ENCODE results near the gene TEKT2.
A peak's percentile ranks its signal among the peaks of the same experiment; 100 is the strongest.

The TEKT2 gene

DNA sequence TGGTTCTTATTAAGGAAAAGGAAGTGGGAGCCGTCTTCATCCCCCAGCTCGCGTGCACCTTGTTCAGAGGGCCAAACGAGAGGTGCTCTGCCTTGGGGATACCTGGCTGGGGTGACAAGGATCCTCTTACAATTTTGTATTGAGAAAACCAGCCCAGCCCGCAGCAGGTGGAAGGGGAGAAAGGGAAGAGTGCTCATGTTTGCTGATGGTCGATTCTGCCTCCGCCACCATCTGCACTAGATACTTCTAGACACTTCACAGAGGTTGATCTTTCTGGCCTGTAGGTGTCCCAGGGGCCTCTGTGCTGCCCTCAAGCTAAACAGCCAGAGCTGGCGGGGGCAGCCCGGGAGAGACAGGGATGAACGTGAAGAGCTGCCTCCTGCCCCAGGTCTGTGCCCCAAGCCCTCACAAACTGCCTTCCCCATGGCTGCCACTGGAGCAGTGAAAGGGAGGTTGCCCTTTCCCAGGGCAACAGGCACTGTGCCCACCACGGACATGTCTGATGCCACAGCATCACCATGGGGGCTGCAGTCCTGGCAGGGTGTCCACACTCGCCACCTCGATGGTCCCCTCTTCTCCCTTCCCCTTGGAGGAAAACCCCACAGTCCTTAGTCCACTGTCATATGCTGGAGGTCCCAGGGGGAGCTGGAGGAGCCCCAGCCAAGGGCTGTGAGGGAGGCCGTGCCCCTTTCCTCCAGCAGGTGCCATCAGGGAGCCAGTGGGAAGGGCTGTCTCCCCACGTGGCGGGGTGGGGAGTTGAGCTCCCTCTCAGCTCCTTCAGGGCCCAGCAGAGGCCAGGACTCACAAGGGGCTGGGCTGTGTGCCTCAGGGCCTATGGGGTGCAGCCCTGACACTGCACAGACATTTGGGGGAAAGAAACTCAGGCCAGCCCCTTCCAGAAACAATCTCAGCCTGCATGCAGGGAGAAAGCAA, 12.9 kb downstream of the TEKT2 start:
- TF ChIP-seq, protein P1, sequence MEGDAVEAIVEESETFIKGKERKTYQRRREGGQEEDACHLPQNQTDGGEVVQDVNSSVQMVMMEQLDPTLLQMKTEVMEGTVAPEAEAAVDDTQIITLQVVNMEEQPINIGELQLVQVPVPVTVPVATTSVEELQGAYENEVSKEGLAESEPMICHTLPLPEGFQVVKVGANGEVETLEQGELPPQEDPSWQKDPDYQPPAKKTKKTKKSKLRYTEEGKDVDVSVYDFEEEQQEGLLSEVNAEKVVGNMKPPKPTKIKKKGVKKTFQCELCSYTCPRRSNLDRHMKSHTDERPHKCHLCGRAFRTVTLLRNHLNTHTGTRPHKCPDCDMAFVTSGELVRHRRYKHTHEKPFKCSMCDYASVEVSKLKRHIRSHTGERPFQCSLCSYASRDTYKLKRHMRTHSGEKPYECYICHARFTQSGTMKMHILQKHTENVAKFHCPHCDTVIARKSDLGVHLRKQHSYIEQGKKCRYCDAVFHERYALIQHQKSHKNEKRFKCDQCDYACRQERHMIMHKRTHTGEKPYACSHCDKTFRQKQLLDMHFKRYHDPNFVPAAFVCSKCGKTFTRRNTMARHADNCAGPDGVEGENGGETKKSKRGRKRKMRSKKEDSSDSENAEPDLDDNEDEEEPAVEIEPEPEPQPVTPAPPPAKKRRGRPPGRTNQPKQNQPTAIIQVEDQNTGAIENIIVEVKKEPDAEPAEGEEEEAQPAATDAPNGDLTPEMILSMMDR (conservative IDR thresholded peaks at IDR 0.05), result no peak; the same call in 1 of the 2 replicates
- no peak for TF ChIP-seq ZFX (IDR thresholded peaks at IDR 0.05)
- H3K27ac ChIP-seq, result no peak overlapping the region

DNA sequence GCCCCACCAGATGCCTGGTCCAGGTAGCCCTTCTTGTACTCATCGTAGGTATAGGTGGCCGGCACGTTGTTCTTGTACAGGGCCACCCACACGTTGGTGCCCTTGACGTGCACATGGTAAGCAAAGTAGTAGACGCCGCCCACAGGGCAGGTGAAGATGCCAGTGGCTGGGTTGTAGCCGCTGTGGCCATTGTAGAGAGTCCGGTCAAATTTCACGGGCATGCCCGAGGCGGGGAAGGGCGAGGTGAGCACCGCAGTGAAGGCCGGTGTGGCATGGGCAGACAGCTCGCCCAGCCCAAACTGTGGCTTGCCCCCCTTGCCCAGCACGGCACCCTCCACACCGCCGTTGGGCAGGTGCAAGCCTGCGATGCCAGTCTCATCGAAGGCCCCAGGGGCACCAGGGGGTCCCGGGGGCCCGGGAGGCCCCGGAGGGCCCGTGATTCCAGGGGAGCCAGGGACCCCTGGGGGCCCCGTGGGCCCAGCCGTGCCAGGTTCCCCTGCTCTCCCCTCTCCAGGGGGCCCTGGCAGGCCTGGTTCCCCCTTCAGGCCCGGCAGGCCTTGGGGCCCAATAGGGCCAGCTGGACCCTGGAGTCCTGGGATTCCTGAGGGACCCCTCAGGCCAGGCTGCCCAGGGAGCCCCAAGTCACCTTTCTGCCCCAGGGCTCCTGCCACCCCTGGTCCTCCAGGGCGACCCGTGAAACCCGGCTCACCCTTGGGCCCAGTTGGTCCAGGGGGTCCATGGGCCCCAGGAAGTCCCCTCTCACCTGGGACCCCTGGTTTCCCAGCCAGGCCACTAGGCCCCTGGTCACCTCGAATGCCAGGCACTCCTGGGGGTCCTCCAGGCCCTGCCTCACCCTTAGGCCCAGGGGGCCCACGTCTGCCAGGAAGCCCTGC, 14.0 kb downstream of the TEKT2 start:
- no peak overlapping the region for H3K27ac ChIP-seq
- TF ChIP-seq, protein P1 (conservative IDR thresholded peaks at IDR 0.05), result no peak
- no peak for TF ChIP-seq ZFX (IDR thresholded peaks at IDR 0.05)

GRCh38 chr1:36098650-36099365, 14.9 kb downstream of the TEKT2 start:
- TF ChIP-seq, protein P1 (conservative IDR thresholded peaks at IDR 0.05), result no peak

DNA sequence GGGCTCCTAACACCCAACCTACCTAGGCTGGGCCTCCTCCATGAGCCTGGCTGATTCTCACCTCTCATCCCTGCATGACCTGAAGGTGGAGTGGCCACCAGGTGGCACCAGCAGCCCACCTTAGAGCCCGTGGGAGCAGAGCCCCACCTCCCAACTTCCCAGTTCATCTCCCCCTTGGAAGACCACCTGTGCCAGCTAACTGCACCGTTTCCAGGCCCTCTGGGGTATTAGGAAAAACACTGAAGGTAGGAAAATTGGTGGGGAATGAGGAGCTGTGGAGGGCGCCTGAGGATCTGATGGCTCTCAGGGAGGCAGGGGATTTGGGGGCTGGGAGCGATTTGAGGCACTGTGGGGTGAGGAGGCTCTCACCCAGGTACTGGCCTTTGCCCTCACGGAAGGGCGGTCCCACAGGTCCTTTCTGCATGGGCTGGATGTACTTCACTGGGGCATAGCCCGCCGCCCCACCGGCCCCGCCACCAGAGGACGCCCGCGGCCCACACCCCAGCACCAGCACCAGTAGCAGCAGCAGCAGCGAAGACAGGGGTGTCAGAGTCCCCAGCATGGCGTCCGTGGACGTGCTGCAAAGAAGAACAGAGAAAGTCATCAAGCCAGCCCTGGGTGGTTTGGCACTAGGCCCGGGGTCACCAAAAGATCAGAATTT, 15.9 kb downstream of the TEKT2 start:
- no peak overlapping the region for H3K27ac ChIP-seq
- TF ChIP-seq ZFX (IDR thresholded peaks at IDR 0.05), result no peak
- TF ChIP-seq, protein P1 (conservative IDR thresholded peaks at IDR 0.05), result peak; percentile 93

More at GRCh38 chr1:36098650-36099365, 14.9 kb downstream of the TEKT2 start:
- H3K27ac ChIP-seq, result no peak overlapping the region

GRCh38 chr1:36100376-36100775, 16.5 kb downstream of the TEKT2 start:
- TF ChIP-seq, protein P1 (conservative IDR thresholded peaks at IDR 0.05), result no peak
- TF ChIP-seq ZFX (IDR thresholded peaks at IDR 0.05), result no peak
- no peak overlapping the region for H3K27ac ChIP-seq

- H3K27ac ChIP-seq, result no peak overlapping the region
- no peak for TF ChIP-seq ZFX (IDR thresholded peaks at IDR 0.05)
- TF ChIP-seq, protein P1 (conservative IDR thresholded peaks at IDR 0.05), result no peak
Measured at GRCh38 chr1:36101546-36101945, 17.7 kb downstream of the TEKT2 start.

Measured in C4-2B (cell line).